Ramos (cell line): ENCODE results near the gene TIA1.
"Not testable (repeated sequence)": the region's sequence is repeated elsewhere in the genome, so short reads cannot be mapped to it uniquely, and the experiment has no call there.

Experiments
- in situ Hi-C: fragments of 300-500 bp; cut with MboI; formaldehyde crosslinking; loops from one replicate; pipeline ENCODE4 v1.14.3; 2022; ENCODE audit warnings: low sequenced_read_pairs; ENCODE audit not compliant: unreplicated experiment

Gene TIA1

GRCh38 chr2:70223305-70223704 lies 25.1 kb downstream of the TIA1 start:
- in situ Hi-C loops, result not testable (repeated sequence)

- in situ Hi-C loops, result no loop called here
Observed at GRCh38 chr2:70214953-70215549, 33.4 kb downstream of the TIA1 start.

GRCh38 chr2:70214365-70214764 lies 34.1 kb downstream of the TIA1 start:
- in situ Hi-C loops, result no loop called here

GRCh38 chr2:70212298-70212932 lies 36.0 kb downstream of the TIA1 start:
- in situ Hi-C loops, result no loop called here

GRCh38 chr2:70211595-70211994 lies 36.8 kb downstream of the TIA1 start:
- in situ Hi-C loops, result no loop called here

- in situ Hi-C loops, result no loop called here
Observed at GRCh38 chr2:70204452-70204851, 44.0 kb downstream of the TIA1 start.

- in situ Hi-C loops, result no loop called here
Observed at GRCh38 chr2:70203086-70203485, 45.3 kb downstream of the TIA1 start.

GRCh38 chr2:70202236-70202806 lies 46.1 kb downstream of the TIA1 start:
- in situ Hi-C loops, result no loop called here

- in situ Hi-C loops, result no loop called here
Observed at GRCh38 chr2:70201831-70202230, 46.6 kb downstream of the TIA1 start.

- in situ Hi-C loops, result no loop called here
Observed at GRCh38 chr2:70201225-70201768, 47.1 kb downstream of the TIA1 start.

- in situ Hi-C loops, result no loop called here
Observed at GRCh38 chr2:70199320-70199864, 49.0 kb downstream of the TIA1 start.

- in situ Hi-C loops, result no loop called here
Observed at GRCh38 chr2:70192516-70192915, 55.9 kb downstream of the TIA1 start.

GRCh38 chr2:70191244-70191735 lies 57.1 kb downstream of the TIA1 start:
- in situ Hi-C loops, result no loop called here

GRCh38 chr2:70190418-70191243 lies 57.8 kb downstream of the TIA1 start, which contains the start of gene C2orf42:
TSS of gene C2orf42 (minus strand) at chr2:70191019. CDS start at chr2:70181985, 9,034 bp downstream.
- in situ Hi-C loops, result no loop called here

GRCh38 chr2:70188460-70188859 lies 60.0 kb downstream of the TIA1 start:
- in situ Hi-C loops, result no loop called here

- in situ Hi-C loops, result not testable (repeated sequence)
Observed at GRCh38 chr2:70187170-70187569, 61.3 kb downstream of the TIA1 start.

GRCh38 chr2:70182689-70183088 lies 65.7 kb downstream of the TIA1 start:
- in situ Hi-C loops, result no loop called here

GRCh38 chr2:70181363-70181956 lies 67.0 kb downstream of the TIA1 start:
- in situ Hi-C loops, result no loop called here

GRCh38 chr2:70173520-70173919 lies 74.9 kb downstream of the TIA1 start:
- in situ Hi-C loops, result no loop called here
